ENCODE measurements around the gene EML6.
"Not testable (repeated sequence)": the region's sequence is repeated elsewhere in the genome, so short reads cannot be mapped to it uniquely, and the experiment has no call there.

The EML6 gene

DNA sequence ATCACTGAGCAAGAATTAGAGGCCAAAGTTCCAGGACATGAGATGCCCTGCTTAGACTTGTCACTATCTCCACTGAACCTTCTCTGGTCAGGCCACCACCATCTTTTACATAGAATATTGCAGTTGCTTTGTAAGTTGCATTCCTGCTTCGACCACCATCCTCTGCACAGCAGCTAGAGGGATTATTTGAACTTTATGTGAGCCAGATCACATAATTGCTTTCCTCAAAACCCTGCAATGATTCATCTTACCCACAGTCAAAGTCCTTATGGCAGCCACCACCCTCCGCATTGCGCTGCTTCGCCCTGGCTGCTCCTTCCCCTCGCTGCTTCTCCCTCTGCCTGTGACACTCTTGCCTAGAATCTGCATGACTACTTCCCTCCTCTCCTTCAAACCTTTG is 111.3 kb downstream of the EML6 start:
- no peak overlapping the region for H3K4me3 ChIP-seq (ENCODE audit: low read length)
- DNase-seq (ENCODE audit: low read depth): no peak
- no peak for TF ChIP-seq CTCF (conservative IDR thresholded peaks at IDR 0.05; ENCODE audit: low read depth, low read length)

DNA sequence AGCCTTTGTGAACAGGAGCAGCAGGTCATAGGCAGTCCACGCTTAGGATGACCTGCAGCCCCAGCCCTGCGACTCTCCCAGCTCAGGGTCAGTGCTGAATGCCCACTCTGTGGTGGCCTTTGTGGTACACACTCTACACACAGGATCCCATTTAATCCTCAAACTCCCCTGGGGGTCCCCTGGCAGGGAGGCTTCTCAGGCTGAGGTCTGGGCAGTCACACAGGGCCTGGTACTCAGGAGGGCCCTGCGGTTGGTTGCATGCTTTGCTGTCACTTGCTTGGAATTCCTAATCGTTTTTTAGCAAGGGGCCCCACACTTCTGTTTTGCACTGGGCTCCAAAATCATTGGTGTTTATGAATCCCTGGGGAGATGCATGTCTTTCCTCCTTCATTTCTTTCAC is 113.0 kb downstream of the EML6 start:
- no peak for DNase-seq (ENCODE audit: low read depth)
- no peak for TF ChIP-seq CTCF (conservative IDR thresholded peaks at IDR 0.05; ENCODE audit: low read depth, low read length)
- no peak overlapping the region for H3K4me3 ChIP-seq (ENCODE audit: low read length)

DNA sequence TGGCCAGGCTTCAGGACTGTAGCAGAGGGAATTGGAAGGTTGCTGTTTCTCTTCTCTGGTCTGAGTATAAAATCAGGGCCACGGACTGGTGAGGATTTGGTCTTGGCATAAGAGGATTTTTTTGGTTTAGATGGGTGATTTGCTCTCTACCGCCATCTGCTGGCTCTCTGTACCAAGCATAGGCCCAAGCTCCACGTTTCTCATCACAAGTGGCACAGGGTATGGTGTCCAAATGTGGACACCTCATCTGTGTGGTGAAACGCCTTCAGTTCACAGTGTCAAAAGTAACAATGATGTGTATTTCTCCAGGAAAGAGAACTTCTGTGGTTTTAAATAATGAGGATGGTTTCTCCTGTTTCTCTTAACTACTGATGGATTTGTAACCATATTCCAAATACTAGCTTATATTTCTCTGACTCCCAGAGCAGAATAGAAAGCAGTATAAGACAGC is 115.1 kb downstream of the EML6 start:
- no peak for DNase-seq (ENCODE audit: low read depth)
- TF ChIP-seq CTCF (conservative IDR thresholded peaks at IDR 0.05; ENCODE audit: low read depth, low read length): peak; percentile 91
- no peak overlapping the region for H3K4me3 ChIP-seq (ENCODE audit: low read length)

GRCh38 chr2:54839461-54840255 is 116.2 kb downstream of the EML6 start:
- TF ChIP-seq CTCF (conservative IDR thresholded peaks at IDR 0.05; ENCODE audit: low read depth, low read length): no peak

DNA sequence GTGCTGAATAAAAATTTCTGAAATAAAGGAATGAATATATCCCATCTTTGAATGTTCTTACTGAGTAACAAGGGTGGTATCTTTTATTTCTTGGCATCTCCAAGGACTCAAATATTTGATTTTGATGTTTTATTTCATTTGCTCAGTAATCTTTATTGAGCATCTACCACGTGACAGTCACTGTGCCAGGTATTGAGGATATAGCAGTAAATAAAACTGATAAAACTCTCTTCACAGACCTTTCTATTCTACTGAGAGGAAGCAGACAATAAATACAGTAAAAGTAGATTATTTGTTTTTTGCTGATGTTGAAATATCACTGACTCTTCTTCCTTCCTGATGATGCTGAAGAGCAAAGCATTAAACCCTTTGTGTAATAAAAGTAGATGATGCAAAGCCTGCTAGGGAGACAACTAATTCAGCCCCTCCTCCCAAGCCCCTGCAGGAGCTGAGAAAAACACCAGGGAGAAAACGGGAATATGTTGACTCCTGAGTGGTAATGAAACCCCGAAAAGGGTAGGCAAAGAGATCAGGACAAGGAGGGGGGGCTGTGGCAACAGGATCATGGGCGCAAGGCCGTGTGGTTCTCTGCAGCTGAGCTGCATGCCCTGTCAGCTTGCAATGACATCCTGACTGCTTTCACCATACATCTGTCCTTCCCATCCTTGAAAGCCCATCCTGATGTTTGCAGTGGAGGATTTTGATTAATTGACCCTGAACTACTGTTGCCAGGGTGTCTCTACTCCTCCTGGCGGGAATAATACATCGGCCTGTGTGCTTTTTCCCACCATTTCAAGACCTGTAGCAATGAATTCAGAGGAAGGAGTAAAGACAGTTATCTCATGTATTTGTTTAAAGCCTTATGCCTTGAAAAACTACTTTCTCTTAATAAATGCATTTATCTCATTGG is 117.4 kb downstream of the EML6 start:
- no peak overlapping the region for H3K4me3 ChIP-seq (ENCODE audit: low read length)
- TF ChIP-seq CTCF (conservative IDR thresholded peaks at IDR 0.05; ENCODE audit: low read depth, low read length): no peak
- DNase-seq (ENCODE audit: low read depth): no peak

More at GRCh38 chr2:54839461-54840255, 116.2 kb downstream of the EML6 start:
- H3K4me3 ChIP-seq (ENCODE audit: low read length): no peak overlapping the region
- DNase-seq (ENCODE audit: low read depth): no peak

GRCh38 chr2:54841500-54841899 is 118.0 kb downstream of the EML6 start:
- H3K4me3 ChIP-seq (ENCODE audit: low read length); DNase-seq (ENCODE audit: low read depth): not testable (repeated sequence)

DNA sequence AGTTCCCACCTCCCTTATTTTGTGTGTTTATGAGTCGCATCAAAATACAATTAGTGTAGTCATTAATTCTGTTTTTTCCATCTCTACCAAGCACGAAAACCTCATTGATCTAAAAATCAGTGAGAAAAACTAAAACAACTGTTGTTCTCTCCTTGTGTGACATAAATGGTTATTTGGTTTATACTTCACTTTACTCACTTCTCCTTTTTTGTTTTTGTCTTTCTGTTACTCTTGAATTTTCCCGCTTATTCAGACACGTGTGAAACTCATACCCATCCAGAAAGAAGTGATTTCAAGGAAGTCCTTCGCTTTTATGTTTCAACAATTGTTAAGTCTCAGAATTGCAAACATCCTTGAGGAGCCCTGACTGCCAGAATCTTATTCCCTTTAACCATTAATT is 121.6 kb downstream of the EML6 start:
- TF ChIP-seq CTCF (conservative IDR thresholded peaks at IDR 0.05; ENCODE audit: low read depth, low read length): no peak
- DNase-seq (ENCODE audit: low read depth): no peak
- no peak overlapping the region for H3K4me3 ChIP-seq (ENCODE audit: low read length)

Data from retinal pigment epithelial cell (primary cell).